Hematopoietic multipotent progenitor cell treated with erythropoietin and hydrocortisone succinate and interleukin-3 and kit ligand, for 4 days (in vitro differentiated cells): ENCODE measurements around the gene SDK1.

Source experiments
- DNase-seq: peaks from one replicate; pipeline ENCODE4 v3.0.0-alpha.2; 2015

SDK1 gene

DNA sequence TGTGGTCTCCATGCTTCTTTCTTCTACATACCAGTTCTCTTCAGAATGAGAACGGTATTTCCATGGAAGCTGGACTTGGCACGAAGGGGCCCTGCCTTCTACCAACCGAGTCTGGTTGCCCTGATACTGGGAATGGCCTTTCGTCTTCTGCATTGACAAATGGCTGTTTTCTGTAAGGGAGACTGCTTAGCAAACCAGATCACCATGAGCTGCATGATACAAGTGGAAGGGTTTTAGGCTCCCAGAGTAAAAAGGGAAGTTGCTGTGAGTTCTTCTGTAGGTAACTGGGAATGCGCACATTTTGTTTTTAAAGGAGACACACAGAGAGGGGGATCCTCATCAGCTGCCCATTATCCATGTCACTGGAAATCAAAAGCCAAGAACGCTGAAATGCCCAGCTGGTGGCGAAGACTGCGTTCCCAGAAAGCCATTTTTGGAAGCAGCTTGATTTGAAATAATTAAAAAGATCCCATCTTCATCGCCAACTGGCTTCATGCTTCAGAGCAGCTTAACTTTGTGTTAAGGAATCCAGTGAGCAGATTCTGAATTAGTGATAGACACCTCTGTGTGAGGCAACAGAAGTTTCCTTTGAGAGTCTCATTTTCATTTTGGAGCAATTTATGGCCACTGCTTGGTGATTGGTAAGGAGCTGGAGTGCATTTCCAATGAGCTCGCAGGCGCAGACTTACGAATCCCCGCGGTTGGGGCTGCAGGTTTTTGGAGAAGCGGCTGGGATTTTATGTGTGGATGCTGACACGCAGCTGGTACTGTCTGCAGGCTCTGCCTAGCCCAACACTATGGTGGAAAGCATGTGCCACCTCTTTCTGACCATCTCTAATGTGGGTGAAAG lies 708.4 kb downstream of the SDK1 start:
- DNase-seq: no peak

DNA sequence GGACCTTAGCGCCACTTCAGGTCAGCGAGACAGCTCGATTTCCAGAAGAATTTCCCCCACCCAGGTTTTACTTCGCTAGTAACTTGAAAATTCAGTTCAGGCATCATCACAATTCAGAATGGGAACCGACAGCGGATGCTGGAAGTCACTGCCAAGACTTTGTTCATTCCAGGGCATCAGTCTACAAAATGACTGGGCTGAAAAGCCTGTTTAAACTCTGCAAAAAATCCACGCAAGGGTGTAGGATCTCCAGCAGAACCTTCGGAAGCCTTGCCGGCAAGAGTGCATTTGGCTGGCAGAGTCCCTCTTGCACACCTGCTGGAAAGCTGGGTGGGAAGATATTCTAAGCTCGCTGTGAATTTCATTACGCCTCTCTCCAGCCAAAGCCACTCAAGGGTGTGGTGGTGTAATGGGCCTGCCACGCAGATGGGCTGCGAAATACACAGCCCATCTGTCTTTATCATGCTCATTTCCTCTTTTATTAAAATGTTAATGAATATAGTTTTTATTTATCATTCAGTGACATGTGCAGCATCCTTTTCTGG lies 709.1 kb downstream of the SDK1 start:
- no peak for DNase-seq

DNA sequence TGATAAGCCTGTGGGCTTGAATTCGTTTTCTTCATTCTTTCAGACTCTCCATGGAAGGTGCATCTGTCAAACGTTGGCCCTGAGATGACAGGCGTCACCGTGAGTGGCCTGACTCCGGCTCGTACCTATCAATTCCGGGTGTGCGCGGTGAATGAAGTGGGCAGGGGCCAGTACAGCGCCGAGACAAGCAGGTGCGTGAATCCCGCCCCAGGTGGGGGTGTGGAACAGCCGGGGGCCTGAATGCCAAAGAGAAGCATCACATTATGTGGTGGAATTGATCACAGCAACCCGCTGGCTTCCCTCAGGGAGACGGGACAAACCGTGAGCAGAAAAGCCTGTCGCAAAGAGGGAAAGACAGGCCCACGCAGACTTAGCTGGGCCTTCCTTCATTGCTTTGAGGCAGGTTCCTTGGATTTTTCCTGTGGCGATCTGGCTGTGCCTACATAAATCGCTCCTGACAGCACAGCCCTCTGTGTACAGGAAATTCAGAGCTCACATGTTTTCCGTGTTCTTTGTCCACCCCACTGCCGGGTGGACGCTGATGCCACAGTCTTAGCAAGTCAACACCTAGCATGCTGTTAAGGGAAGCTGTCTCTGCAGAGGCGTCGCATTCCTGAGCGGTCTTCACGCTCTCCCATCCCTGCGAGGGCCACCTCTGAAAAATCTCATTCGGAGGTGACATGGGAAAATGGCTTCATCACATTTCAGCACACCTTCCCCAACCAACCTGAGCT lies 710.0 kb downstream of the SDK1 start:
- no peak for DNase-seq

GRCh38 chr7:4013793-4014192 lies 712.7 kb downstream of the SDK1 start:
- no peak for DNase-seq

- DNase-seq: no peak
These were observed 713.4 kb downstream of the SDK1 start for GRCh38 chr7:4014346-4015050.

GRCh38 chr7:4015371-4015770 lies 714.3 kb downstream of the SDK1 start:
- no peak for DNase-seq

- DNase-seq: no peak
These were observed 714.9 kb downstream of the SDK1 start for GRCh38 chr7:4015996-4016395.

GRCh38 chr7:4017081-4017480 lies 716.0 kb downstream of the SDK1 start:
- DNase-seq: no peak

- DNase-seq: no peak
These were observed 716.7 kb downstream of the SDK1 start for GRCh38 chr7:4017785-4018184.

GRCh38 chr7:4018601-4019316 lies 717.7 kb downstream of the SDK1 start:
- no peak for DNase-seq

DNA sequence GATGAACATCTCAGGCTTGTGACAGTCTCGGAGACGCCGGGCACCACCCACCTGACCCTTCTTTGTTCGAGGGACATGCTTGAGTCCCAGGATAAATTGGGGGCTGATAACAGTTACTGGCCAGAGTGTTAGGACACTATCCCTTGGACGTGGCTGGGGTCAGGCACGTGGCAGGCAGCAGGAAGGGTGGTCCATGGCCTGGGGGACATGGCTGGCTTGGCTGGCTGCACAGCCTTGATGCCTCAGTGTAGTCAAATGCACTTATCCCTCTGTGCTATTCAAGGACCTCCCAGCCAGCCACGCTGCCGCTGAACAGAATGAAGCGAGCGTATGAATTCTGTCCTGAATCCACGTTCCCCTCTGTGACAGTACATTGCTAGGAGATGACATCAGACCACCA lies 719.0 kb downstream of the SDK1 start:
- DNase-seq: no peak

DNA sequence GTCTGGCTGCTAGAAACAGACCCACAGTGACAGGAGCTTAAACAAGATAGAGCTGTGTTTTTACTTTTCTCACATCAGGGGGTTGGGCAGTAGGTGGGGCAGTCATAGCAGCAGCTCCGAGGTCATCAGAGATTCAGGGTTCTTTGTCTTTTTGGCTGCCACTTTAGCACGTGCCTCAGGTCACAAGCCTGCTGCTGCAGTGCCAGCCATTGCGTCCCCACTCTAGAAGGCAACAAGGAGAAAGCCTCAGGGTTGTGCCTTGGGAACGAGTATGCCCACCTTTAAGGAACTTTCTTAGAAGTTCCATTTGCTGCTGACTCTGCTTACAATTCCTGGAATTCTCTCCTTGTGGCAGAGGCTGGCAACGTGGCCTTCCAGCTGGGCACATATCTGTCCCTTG lies 720.4 kb downstream of the SDK1 start:
- no peak for DNase-seq

DNA sequence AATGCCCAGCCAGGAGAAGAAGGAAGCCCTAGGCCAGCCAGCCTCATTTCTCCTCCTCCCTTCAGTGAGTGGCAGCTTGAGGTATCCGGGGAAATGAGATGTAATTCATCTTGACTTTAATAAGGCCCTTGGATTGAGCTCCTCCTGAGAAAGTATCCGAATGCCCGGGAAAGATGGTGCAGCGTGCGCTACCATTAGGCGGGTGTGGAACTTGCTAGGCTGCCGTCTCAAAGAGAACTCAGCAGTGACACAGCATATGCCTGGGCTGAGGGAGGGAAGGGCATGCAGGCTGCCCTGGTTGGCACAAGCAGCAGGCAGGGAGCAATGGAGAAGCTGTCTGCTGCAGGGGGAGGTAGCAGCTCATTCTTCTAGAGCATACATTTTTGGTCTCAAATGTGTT lies 721.2 kb downstream of the SDK1 start:
- no peak for DNase-seq

DNA sequence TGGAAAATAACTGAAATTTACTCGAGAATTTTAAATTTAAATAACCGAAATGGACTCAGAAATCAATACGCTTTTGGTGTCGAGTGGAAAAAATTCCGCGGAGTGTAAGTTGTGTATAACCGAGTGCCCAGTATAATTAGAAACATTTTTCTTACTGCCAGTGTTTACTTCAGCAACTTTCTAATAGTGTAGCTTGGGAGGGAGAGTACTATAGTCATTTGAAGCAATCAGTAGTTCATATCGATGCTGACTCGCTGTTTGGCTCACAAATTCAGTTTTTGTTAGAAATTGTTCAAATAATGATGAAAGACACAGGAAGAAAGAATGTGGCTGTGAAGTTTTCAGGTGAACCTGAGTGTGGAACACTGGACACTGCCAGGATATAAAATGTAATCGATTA lies 722.5 kb downstream of the SDK1 start:
- DNase-seq: no peak

- DNase-seq: no peak
These were observed 723.1 kb downstream of the SDK1 start for GRCh38 chr7:4024133-4024532.

DNA sequence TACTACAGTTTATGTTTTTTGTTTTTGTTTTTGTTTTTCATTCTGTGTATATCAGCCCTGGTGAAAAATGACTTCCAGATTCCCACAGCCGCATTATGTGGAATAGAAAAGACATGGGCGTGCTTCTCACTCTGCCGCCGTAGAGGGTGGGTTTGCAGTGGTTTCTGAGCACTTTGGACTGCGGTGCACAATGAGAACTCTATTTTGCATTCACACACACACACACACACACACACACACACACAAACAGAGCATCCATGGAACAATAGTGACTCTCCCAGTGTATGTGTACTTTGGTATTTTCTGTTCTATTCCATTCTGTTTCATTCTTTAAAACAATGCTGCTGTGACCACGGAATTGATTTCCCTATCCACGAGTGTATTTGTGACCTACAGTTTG lies 723.8 kb downstream of the SDK1 start:
- DNase-seq: no peak

- no peak for DNase-seq
These were observed 724.2 kb downstream of the SDK1 start for GRCh38 chr7:4025210-4025609.

GRCh38 chr7:4025694-4026615 lies 724.9 kb downstream of the SDK1 start:
- no peak for DNase-seq

DNA sequence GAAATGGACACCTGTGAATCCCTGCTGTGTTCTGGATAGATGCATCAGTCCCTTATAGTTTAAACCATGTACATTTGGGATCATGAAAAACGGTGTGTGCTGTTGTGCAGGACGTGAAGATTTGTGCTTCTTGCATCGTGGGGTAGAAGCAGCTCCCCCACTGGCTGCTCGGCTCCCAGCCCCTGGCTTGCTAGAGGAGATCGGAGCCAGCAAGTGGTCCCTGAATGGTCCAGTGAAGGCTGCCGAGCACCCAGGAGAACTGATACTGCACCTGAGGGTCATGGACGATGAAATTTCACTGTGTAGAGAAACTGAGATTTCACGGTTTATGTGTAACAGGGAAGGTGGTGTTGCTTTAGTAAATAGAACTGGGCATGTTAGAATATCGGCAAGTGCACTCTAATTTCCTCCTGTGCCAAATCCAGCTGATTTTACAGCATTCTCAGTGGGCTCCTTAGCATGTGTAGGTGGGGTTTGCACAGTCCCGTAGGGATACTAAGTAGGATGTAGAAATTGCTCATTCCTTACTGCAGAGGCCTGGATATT lies 726.0 kb downstream of the SDK1 start:
- no peak for DNase-seq

DNA sequence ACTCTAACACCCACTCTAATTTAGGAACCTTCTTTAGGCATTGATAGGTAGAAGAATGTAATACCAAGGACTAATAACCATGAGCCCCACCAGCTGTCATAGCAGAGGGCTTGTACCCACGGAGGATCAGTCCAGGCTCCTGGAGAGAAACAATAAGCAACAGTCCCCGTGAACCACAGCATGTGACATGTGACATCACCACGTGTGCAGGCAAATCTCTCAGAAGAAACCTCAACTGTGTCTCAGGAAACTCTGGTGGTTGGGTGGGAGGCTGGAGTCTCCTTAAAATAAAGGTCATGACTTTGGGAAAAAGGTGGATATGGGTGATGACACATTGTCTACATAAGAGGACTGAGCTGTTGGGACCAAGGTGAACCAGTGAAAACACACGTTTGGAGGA lies 727.2 kb downstream of the SDK1 start:
- DNase-seq: no peak

DNA sequence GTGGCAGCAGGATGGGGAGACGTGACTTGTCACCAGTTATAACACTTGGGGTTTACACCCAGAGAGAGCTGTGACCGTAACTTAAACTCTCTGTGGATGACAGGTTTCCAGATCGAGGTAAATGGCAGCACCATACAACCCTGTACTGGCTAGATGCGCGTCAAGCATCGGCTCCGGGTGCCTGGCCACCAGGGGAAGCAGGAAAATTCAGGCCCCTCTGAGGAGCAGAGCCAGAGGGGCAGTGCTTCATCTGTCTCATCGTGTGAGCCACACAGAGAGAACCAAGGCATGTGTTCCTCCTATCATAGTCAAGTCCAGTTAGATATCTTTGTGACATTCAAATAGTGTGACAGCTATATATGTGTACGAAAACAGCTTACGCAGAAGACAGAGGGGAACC lies 728.9 kb downstream of the SDK1 start:
- DNase-seq: no peak
